Activated T-cell treated with anti-CD3 and anti-CD28 coated beads, Interleukin-2, amount 50 U/mL, for 4 hours (primary cell): ENCODE measurements around the gene PXDN. TPM values are rescaled to one million over a fixed set of nuclear protein-coding genes. Genes with fewer than 3 reads are reported as not detected.
A peak's percentile ranks its signal among the peaks of the same experiment; 100 is the strongest.

Source experiments
- ATAC-seq, 2 donors: fragments of 200-7000 bp; cut with Tn5 transposase; one replicate each; pipeline ENCODE4 v1.10.0; 2021
- DNase-seq: peaks from one replicate; pipeline ENCODE4 v3.0.0-alpha.2; 2020
- H3K27me3 Mint-ChIP-seq: one replicate; pipeline ENCODE4 v1.8.0; 2021; ENCODE audit warnings: low read depth, mixed read lengths
- H3K36me3 Mint-ChIP-seq: one replicate; pipeline ENCODE4 v1.8.0; 2022; ENCODE audit warnings: mixed read lengths; ENCODE audit not compliant: insufficient read depth
- H3K4me1 Mint-ChIP-seq: one replicate; pipeline ENCODE4 v1.8.0; 2021; ENCODE audit warnings: low read depth, mixed read lengths
- H3K4me3 Mint-ChIP-seq: one replicate; pipeline ENCODE4 v1.8.0; 2021; ENCODE audit warnings: mild to moderate bottlenecking, moderate library complexity, mixed read lengths
- H3K9me3 Mint-ChIP-seq: one replicate; pipeline ENCODE4 v1.8.0; 2021; ENCODE audit warnings: mixed read lengths
- total RNA-seq, 3 donors: library from RNA; stranded (reverse); gene quantifications; one replicate each; pipeline ENCODE4 v1.2.1, GENCODE V29; 2021

PXDN gene
- total RNA-seq, 3 donors from 2014 or later = 0.76 to 1.2 (median 1.2) TPM

- DNase-seq = no peak
- H3K4me3 Mint-ChIP-seq = no peak overlapping the region
- peaks cover 3% of the 10 kb centered on the region for H3K9me3 Mint-ChIP-seq
Measured at GRCh38 chr2:1752751-1753150, 8.4 kb upstream of the PXDN start.

GRCh38 chr2:1751767-1752725, 7.7 kb upstream of the PXDN start:
- DNase-seq (no peak), ATAC-seq (no peak)
- Mint-ChIP-seq H3K27me3 (peaks cover 14% of the 10 kb centered on the region), H3K9me3 (peaks cover 3% of the 10 kb centered on the region), H3K4me3 (no peak overlapping the region), H3K36me3 (no peaks in the 10 kb centered on the region), H3K4me1 (peaks cover 2% of the 10 kb centered on the region)

More at GRCh38 chr2:1752751-1753150, 8.4 kb upstream of the PXDN start:
- no peak for ATAC-seq
- no peaks in the 10 kb centered on the region for H3K36me3 Mint-ChIP-seq
- peaks cover 9% of the 10 kb centered on the region for H3K27me3 Mint-ChIP-seq
- peaks cover 2% of the 10 kb centered on the region for H3K4me1 Mint-ChIP-seq

DNA sequence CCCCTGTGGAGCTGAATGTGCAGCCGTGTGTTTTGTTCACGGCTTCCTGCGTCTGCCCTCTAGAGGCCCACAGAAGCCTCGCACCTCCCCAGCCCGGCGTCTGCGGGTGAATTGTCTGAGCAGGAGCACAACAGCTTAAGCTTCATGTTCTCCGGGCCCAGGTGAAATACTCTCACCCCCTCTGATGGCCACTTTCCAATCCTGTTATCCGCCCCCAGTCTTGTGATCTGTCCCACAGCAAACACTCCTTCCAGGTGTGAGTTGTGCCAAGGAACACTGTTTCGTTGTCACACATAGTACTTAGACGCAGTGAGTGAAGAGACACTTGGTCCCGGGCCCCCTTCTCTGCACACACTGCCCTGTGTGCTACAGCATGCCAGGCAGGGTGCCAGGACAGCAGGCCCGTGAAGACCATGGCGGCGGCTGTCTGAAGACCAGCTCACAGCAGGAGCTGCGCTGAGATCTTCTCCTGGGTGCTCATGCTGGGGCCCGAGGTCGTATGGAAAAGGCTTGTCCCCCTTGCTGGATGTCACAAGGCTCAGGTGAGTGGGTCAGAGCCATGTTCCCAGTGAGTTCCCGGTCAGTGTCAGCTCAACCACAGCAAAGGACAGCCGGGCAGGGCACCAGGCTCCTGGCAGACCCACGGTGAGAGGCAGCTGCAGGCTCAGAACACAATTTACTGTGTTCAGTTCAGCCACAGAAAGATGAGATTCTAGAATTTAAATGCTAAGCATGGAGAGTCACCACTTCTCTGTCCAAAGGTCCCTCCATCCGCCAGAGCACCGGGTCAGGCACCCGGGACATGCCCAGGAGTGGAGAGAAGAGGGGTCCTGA, 6.8 kb upstream of the PXDN start:
- Mint-ChIP-seq H3K36me3 (no peaks in the 10 kb centered on the region), H3K27me3 (peaks cover 19% of the 10 kb centered on the region), H3K4me3 (no peak overlapping the region), H3K4me1 (peaks cover 2% of the 10 kb centered on the region), H3K9me3 (peaks cover 3% of the 10 kb centered on the region)
- peak; percentile 29 for DNase-seq
- ATAC-seq = peak; percentile 67

- Mint-ChIP-seq H3K36me3 (no peaks in the 10 kb centered on the region), H3K4me3 (no peak overlapping the region), H3K4me1 (peaks cover 2% of the 10 kb centered on the region), H3K27me3 (peaks cover 26% of the 10 kb centered on the region), H3K9me3 (peaks cover 3% of the 10 kb centered on the region)
- DNase-seq (no peak), ATAC-seq (no peak)
Measured at GRCh38 chr2:1750270-1750932, 6.1 kb upstream of the PXDN start.

DNA sequence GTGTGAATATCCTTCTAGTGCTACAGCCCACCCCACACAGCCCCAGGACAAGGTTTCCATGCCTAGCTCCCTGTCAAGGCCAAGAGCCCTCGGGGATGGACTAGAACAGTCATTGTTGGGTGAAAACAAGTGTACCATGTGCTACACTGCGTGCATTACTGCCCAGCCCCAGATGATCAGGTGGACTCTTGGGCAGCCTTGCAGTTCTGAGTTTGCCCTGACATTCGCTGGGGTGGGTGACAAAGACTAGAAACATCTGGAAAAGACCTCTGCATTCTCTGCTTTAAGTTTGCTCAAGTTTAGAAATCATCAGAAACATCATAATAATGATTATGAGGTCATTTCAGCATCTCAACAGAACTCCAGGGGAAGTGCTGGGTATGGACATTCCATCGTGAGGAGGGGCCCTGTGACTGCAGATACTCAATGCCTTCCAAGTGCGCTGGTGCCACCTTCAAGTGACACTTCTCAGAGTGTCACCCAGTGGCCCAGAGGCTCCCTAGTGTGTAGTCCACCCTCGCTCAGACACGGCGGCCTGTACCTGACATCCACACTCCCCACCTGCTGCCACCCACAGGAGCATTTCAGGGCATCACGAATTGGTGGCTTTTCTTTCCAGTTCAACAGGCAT, 5.3 kb upstream of the PXDN start:
- H3K36me3 Mint-ChIP-seq = no peaks in the 10 kb centered on the region
- H3K9me3 Mint-ChIP-seq = peaks cover 3% of the 10 kb centered on the region
- H3K4me1 Mint-ChIP-seq = peaks cover 5% of the 10 kb centered on the region
- H3K4me3 Mint-ChIP-seq = no peak overlapping the region
- DNase-seq (no peak), ATAC-seq (no peak)
- H3K27me3 Mint-ChIP-seq = peaks cover 34% of the 10 kb centered on the region

DNA sequence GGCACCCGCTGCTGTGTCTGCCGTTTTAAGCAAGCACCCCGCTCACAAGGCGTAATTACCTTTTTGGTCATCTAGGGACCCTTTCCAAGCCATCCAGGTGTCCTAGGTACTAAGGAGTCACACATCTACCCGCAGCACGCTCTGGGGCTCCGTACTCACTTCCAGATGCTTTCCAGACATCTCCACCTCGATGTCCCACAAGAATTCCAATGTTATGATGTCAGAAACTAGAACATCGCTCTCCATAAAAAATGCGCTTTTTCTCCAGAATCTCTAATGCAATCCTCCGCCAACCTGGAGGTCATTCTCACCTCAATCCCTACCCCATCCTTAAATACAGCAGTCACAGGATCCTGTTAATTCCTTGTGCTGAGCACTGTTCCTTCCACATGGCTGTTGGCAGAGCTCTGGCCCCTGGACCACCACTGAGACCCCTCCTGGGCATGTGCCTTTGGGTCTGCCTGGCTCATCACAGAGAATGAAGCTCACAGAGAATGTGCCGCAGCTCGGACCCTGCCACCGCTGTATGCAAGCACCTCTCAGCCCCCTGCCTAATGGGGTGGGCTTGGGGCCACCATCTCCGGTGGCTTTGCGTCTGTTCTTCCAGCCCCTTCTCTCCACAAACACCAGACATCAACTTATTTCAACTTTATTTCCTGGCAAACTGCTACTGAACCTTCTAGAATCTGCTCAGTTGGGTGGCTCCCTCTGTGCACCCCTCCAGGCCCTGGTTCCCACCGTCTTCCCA, 4.6 kb upstream of the PXDN start:
- no peak for DNase-seq
- Mint-ChIP-seq H3K9me3 (no peaks in the 10 kb centered on the region), H3K4me1 (peaks cover 5% of the 10 kb centered on the region), H3K27me3 (peaks cover 34% of the 10 kb centered on the region), H3K36me3 (no peaks in the 10 kb centered on the region), H3K4me3 (no peak overlapping the region)
- ATAC-seq = no peak

DNA sequence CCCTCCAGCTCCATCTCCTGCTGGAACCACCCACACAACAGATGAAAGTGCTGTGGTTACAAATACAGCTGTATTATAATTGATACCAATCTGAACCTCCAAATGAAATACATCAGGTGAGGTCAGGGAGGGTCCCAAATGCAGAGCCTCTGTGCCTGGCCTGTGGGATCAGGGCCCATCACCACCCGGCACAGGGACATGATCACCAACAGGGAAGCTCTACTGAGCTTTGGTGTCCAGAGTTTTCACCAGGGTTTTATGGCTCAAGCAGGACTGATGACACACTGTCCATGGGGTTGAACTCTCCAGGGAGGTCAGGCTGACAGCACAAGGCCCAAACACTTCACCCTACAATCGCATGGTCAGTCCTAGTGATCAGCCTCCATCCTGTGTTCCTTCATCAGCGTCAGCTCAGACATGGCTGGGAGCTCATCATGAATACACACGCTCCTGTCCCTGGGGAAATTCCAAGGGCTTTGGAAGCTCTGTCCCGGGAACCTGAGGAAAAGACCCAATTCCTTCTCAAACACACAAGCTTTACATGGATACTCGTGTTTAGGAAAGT, 3.9 kb upstream of the PXDN start:
- DNase-seq (no peak), ATAC-seq (no peak)
- Mint-ChIP-seq H3K36me3 (no peaks in the 10 kb centered on the region), H3K27me3 (peaks cover 34% of the 10 kb centered on the region), H3K4me3 (no peak overlapping the region), H3K4me1 (peaks cover 5% of the 10 kb centered on the region), H3K9me3 (no peaks in the 10 kb centered on the region)

GRCh38 chr2:1747065-1747941, 3.0 kb upstream of the PXDN start:
- ATAC-seq (no peak), DNase-seq (no peak)
- Mint-ChIP-seq H3K27me3 (peaks cover 39% of the 10 kb centered on the region), H3K9me3 (no peaks in the 10 kb centered on the region), H3K36me3 (no peaks in the 10 kb centered on the region), H3K4me3 (no peak overlapping the region), H3K4me1 (peaks cover 10% of the 10 kb centered on the region)

DNA sequence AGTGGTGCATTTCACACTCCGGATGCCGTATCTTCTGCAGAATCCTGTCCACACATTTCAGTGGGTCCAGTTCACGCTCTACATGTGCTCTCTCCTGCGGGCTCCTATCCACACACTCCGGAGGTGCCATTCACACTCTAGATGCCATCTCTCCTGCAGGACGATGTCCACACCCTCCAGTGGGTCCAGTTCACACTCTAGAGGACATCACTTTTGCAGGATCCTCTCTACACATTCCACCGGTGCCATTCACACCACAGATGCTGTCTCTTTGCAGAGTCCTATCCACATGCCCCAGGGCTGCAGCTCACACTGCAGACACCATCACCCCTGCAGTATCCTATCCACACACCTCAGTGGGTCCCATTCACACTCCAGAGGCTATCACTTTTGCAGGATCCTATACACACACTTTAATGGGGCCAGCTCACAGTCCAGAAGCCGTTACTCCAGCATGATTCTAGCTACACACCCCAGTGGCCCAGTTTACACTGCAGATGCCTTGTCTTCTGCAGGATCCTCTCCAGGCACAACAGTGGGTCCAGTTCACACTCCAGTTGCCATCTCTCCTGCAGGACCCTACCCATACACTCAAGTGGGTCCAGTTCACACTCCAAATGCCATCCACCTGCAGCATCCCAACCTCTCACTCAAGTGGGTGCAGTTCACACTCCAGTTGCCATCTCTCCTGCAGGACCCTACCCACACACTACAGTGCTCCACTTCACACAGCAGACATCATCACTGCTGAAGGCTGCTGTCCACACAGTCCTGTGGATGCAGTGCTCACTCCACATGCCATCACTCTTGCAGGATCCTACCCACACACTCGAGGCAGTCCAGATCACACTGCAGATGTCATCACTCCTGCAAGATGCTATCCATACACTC, 2.1 kb upstream of the PXDN start:
- Mint-ChIP-seq H3K36me3 (no peaks in the 10 kb centered on the region), H3K4me1 (peaks cover 12% of the 10 kb centered on the region), H3K27me3 (peaks cover 48% of the 10 kb centered on the region), H3K4me3 (no peak overlapping the region), H3K9me3 (no peaks in the 10 kb centered on the region)
- no peak for DNase-seq
- ATAC-seq = no peak

GRCh38 chr2:1745171-1746023, 1.1 kb upstream of the PXDN start:
- Mint-ChIP-seq H3K4me1 (peaks cover 10% of the 10 kb centered on the region), H3K27me3 (peaks cover 43% of the 10 kb centered on the region), H3K9me3 (no peaks in the 10 kb centered on the region), H3K36me3 (no peaks in the 10 kb centered on the region), H3K4me3 (no peak overlapping the region)
- DNase-seq (no peak), ATAC-seq (no peak)

DNA sequence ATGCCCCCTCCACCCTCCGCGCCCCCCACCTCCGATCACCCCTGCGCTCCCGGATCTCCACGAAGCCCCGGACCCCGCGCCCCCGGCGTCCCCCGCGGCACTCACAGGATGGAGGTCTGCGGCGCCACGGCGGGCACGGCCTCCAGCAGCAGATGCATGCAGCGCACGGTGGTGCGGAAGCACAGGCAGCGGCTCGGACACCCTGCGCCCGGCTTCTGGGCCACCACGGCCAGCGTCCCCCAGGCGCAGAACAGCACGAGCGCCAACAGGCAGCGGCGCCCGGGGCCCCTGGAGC, 217 bp downstream of the PXDN start:
- H3K4me1 Mint-ChIP-seq = peaks cover 10% of the 10 kb centered on the region
- H3K9me3 Mint-ChIP-seq = no peaks in the 10 kb centered on the region
- no peak for DNase-seq
- no peak overlapping the region for H3K4me3 Mint-ChIP-seq
- peaks cover 43% of the 10 kb centered on the region for H3K27me3 Mint-ChIP-seq
- ATAC-seq = peak; percentile 34 to 50
- H3K36me3 Mint-ChIP-seq = no peaks in the 10 kb centered on the region
